ENCODE data around the gene BABAM2.

BABAM2 gene

DNA sequence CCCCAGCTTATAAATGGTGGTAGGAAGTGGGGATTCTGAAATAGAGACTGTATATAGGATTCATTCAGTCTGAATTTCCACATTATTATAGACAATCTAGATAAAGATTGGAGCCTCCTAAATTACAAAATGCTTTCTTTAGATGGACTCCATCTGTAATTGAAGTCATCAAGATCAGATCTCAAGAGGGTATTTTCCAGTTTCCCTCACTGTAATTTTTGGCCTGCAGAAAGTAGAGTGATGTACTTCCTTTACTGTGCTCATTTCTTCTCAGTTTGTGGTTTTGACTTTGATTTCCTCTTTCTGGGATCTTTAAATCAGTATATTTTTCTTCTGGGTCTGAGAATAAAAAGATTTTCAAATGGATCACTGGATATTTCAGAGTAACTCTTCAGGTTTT is 7.2 kb downstream of the BABAM2 start:
- TF ChIP-seq CTCF (conservative IDR thresholded peaks at IDR 0.05; ENCODE audit: low read depth, low read length): no peak
- no peak overlapping the region for H3K4me3 ChIP-seq (ENCODE audit: low read depth, low read length)
- DNase-seq (ENCODE audit: low read depth): no peak

- no peak for TF ChIP-seq CTCF (conservative IDR thresholded peaks at IDR 0.05; ENCODE audit: low read depth, low read length)
- peak; percentile 20 for DNase-seq (ENCODE audit: low read depth)
- H3K4me3 ChIP-seq (ENCODE audit: low read depth, low read length): no peak overlapping the region
These were observed 10.7 kb downstream of the BABAM2 start for GRCh38 chr2:27901234-27901633.

GRCh38 chr2:27902098-27902497 is 11.6 kb downstream of the BABAM2 start:
- no peak overlapping the region for H3K4me3 ChIP-seq (ENCODE audit: low read depth, low read length)
- DNase-seq (ENCODE audit: low read depth): no peak
- no peak for TF ChIP-seq CTCF (conservative IDR thresholded peaks at IDR 0.05; ENCODE audit: low read depth, low read length)

DNA sequence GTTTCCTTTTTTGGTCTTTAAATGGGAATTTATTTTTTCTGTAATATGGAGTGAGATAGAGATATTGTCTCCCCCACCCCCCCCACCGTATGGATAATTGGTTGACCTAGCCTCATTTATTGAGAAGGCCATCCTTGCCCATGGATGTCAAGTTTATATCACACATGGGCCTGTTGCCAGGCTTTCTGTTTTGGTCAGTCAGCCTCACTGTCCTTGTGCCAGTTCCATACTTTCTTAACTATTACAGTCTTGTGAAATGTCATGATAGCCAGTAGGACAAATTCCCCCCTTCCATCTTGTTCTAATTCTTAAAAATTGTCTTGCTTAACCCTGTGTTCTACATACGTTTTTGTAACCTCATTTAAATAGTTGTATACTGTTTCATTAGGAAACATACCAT is 12.5 kb downstream of the BABAM2 start:
- no peak overlapping the region for H3K4me3 ChIP-seq (ENCODE audit: low read depth, low read length)
- DNase-seq (ENCODE audit: low read depth): no peak
- TF ChIP-seq CTCF (conservative IDR thresholded peaks at IDR 0.05; ENCODE audit: low read depth, low read length): no peak

- DNase-seq (ENCODE audit: low read depth): peak; percentile 70
- TF ChIP-seq CTCF (conservative IDR thresholded peaks at IDR 0.05; ENCODE audit: low read depth, low read length): no peak
- H3K4me3 ChIP-seq (ENCODE audit: low read depth, low read length): no peak overlapping the region
These were observed 13.3 kb downstream of the BABAM2 start for GRCh38 chr2:27903649-27904404.

- no peak for TF ChIP-seq CTCF (conservative IDR thresholded peaks at IDR 0.05; ENCODE audit: low read depth, low read length)
- no peak for DNase-seq (ENCODE audit: low read depth)
- H3K4me3 ChIP-seq (ENCODE audit: low read depth, low read length): no peak overlapping the region
These were observed 13.8 kb downstream of the BABAM2 start for GRCh38 chr2:27904405-27904665.

DNA sequence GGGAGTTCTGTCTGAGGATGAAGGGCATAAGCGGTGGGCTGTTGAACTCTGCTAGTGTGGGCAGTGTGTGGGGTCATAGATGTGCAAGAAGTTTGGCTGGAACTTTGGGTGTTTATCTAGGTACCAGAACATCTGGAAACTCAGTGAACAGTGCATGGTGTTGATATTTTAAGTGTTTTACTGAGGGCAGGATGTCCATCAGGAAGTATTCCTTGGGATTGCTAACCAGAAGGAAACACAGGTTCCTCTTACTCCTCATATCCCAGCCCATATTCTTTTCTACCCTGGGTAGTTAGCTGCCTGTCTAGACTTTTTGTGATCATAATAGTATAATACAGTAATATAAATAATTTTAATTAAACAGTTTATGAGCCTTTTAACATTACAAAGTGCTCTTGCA is 15.5 kb downstream of the BABAM2 start:
- no peak for TF ChIP-seq CTCF (conservative IDR thresholded peaks at IDR 0.05; ENCODE audit: low read depth, low read length)
- H3K4me3 ChIP-seq (ENCODE audit: low read depth, low read length): no peak overlapping the region
- DNase-seq (ENCODE audit: low read depth): no peak
